HG03457 (cell line): ENCODE results near the gene MINDY4B.

Experiments used
- ATAC-seq: cut with Tn5 transposase; IDR thresholded peaks from one replicate; pipeline ENCODE4 v1.9.1; 2021; ENCODE audit warnings: moderate number of reproducible peaks; ENCODE audit not compliant: unreplicated experiment

Gene MINDY4B

GRCh38 chr3:150848864-150849263 lies 56.4 kb downstream of the MINDY4B start:
- no peak for ATAC-seq

- no peak for ATAC-seq
These were observed 57.8 kb downstream of the MINDY4B start for GRCh38 chr3:150847433-150847832.

GRCh38 chr3:150844484-150844883 lies 60.8 kb downstream of the MINDY4B start:
- ATAC-seq, result no peak

- no peak for ATAC-seq
These were observed 62.0 kb downstream of the MINDY4B start for GRCh38 chr3:150843241-150843640.

- ATAC-seq, result no peak
These were observed 64.3 kb downstream of the MINDY4B start for GRCh38 chr3:150840802-150841515.

- ATAC-seq, result no peak
These were observed 74.5 kb downstream of the MINDY4B start for GRCh38 chr3:150830745-150831144.

GRCh38 chr3:150830094-150830681 lies 75.1 kb downstream of the MINDY4B start:
- ATAC-seq, result no peak

- no peak for ATAC-seq
These were observed 75.8 kb downstream of the MINDY4B start for GRCh38 chr3:150829408-150829807.

- ATAC-seq, result no peak
These were observed 76.2 kb downstream of the MINDY4B start for GRCh38 chr3:150828997-150829396.

GRCh38 chr3:150828261-150828660 lies 77.0 kb downstream of the MINDY4B start:
- ATAC-seq, result no peak

- ATAC-seq, result no peak
These were observed 78.6 kb downstream of the MINDY4B start for GRCh38 chr3:150826466-150827282.

GRCh38 chr3:150825916-150826377 lies 79.3 kb downstream of the MINDY4B start:
- ATAC-seq, result no peak

- ATAC-seq, result no peak
These were observed 79.9 kb downstream of the MINDY4B start for GRCh38 chr3:150825192-150825915.

- no peak for ATAC-seq
These were observed 82.0 kb downstream of the MINDY4B start for GRCh38 chr3:150823277-150823676.

- no peak for ATAC-seq
These were observed 82.6 kb downstream of the MINDY4B start for GRCh38 chr3:150822636-150823035.
